Liver (tissue), 3 donors: ENCODE data around the gene ZNF470.

ENCODE experiments used
- CTCF ChIP-seq: fragments of 150-350 bp; IDR thresholded peaks from 2 replicates; pipeline ENCODE4 v1.5.1; 2017; ENCODE audit warnings: improper control_type of control experiment, low read depth, low read length; ENCODE audit not compliant: missing input control
- GABPA ChIP-seq, 2 donors: IDR thresholded peaks in 1 of 2; conservative IDR thresholded peaks in 1 of 2; 2 replicates each; pipeline ENCODE4 v1.6.1; 2016; ENCODE audit warnings: antibody characterized with exemption in 2 of 2, mild to moderate bottlenecking in 1 of 2, moderate library complexity in 1 of 2
- donor health status: healthy.
- donor health status: healthy.

- TF ChIP-seq GABPA (IDR thresholded peaks at IDR 0.05 in 1 of 2, conservative IDR thresholded peaks at IDR 0.05 in 1 of 2) (no peak), CTCF (no peak)
Measured at GRCh38 chr19:56633021-56633420, 65.8 kb downstream of the ZNF470 start.
